Right lung (tissue), 5 donors: ENCODE measurements around the gene TPH2. TPM values are rescaled to one million over a fixed set of nuclear protein-coding genes. Genes with fewer than 3 reads are reported as not detected.

Experiments
- DNase-seq, 2 donors: peaks; one replicate each; pipeline ENCODE4 v3.0.0-alpha.2; 2013
- polyA plus RNA-seq, 5 donors: library from polyadenylated mRNA; unstranded; fragments of 120-200 nt; gene quantifications; one replicate each; pipeline versions ENCODE4 v1.2.1 to v1.2.3, GENCODE V29; 2013; ENCODE audit warnings: inconsistent platforms in 1 of 5, low replicate concordance in 1 of 5; ENCODE audit not compliant: insufficient read length in 5 of 5, insufficient read depth in 1 of 5

The TPH2 gene
- polyA plus RNA-seq, 5 donors: 0.13 to 0.35 (median 0.20) TPM; not detected in 1

- DNase-seq: no peak
Measured at GRCh38 chr12:71958457-71958856, 19.8 kb downstream of the TPH2 start.

GRCh38 chr12:71958993-71959578 lies 20.4 kb downstream of the TPH2 start:
- no peak for DNase-seq

GRCh38 chr12:71967211-71967610 lies 28.6 kb downstream of the TPH2 start:
- DNase-seq: no peak

- DNase-seq: no peak
Measured at GRCh38 chr12:71969330-71969729, 30.7 kb downstream of the TPH2 start.

- no peak for DNase-seq
Measured at GRCh38 chr12:71970031-71970430, 31.4 kb downstream of the TPH2 start.

GRCh38 chr12:71972441-71973074 lies 33.9 kb downstream of the TPH2 start:
- no peak for DNase-seq

GRCh38 chr12:71973687-71974086 lies 35.0 kb downstream of the TPH2 start:
- no peak for DNase-seq

GRCh38 chr12:71980538-71980937 lies 41.9 kb downstream of the TPH2 start:
- DNase-seq: no peak

GRCh38 chr12:71981149-71981548 lies 42.5 kb downstream of the TPH2 start:
- no peak for DNase-seq

- no peak for DNase-seq
Measured at GRCh38 chr12:71994715-71995114, 56.1 kb downstream of the TPH2 start.

GRCh38 chr12:71999795-72000194 lies 61.1 kb downstream of the TPH2 start:
- DNase-seq: no peak

GRCh38 chr12:72000969-72001648 lies 62.5 kb downstream of the TPH2 start:
- no peak for DNase-seq

GRCh38 chr12:72006766-72007165 lies 68.1 kb downstream of the TPH2 start:
- DNase-seq: no peak

GRCh38 chr12:72010356-72010755 lies 71.7 kb downstream of the TPH2 start:
- no peak for DNase-seq

GRCh38 chr12:72011374-72011773 lies 72.7 kb downstream of the TPH2 start:
- DNase-seq: no peak

GRCh38 chr12:72012874-72013273 lies 74.2 kb downstream of the TPH2 start:
- no peak for DNase-seq

- DNase-seq: no peak
Measured at GRCh38 chr12:72015895-72016294, 77.2 kb downstream of the TPH2 start.

GRCh38 chr12:72017054-72017651 lies 78.5 kb downstream of the TPH2 start:
- DNase-seq: peak; percentile 55 to 76

GRCh38 chr12:72018036-72018435 lies 79.4 kb downstream of the TPH2 start:
- no peak for DNase-seq

- no peak for DNase-seq
Measured at GRCh38 chr12:72024613-72025012, 86.0 kb downstream of the TPH2 start.

GRCh38 chr12:72025524-72025923 lies 86.9 kb downstream of the TPH2 start:
- DNase-seq: no peak

- no peak for DNase-seq
Measured at GRCh38 chr12:72028966-72029365, 90.3 kb downstream of the TPH2 start.

GRCh38 chr12:72030277-72030676 lies 91.6 kb downstream of the TPH2 start:
- DNase-seq: no peak
